GM18526 (cell line): Measurements from ENCODE around the gene SCUBE1.

Experiments
- POLR2A ChIP-seq: IDR thresholded peaks from 3 replicates; pipeline ENCODE4 v1.6.1; 2011; ENCODE audit not compliant: insufficient read length; ENCODE audit errors: extremely low read depth

SCUBE1 gene

GRCh38 chr22:43343262-43343669 is at the start of gene SCUBE1:
Gene SCUBE1, minus strand, starts transcription at chr22:43343372. Its CDS starts 111 bp downstream, at chr22:43343261.
- no peak for TF ChIP-seq POLR2A

DNA sequence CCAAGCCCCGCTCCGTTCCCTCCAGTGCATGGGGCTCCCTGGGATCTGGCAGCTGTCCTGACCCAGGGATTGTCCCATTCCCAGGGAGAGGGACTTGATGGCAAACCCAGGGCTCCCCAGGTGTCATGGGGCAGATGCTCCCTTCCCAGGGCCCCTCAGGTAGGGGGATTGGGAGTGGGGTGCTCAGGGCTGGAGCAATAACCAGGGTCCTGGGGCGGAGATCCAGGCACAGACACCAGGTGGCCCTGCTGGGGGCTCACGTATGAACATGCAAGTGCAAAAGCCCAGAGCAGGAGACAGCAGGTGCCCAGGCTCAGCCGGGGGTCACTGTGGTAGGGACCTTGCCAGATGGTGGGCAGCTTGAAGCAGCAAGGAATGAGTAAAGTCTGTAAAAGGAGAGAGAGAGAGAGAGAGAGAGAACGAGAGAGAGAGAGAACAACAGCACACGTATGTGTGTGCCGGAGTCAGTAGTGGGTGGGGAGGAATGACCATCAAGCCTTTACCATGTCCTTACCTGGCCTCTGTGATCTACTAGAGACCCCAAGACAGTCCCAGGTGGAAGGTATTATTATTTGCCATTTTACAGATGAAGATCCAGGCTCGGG is 49.3 kb upstream of the SCUBE1 start:
- TF ChIP-seq POLR2A: no peak

- TF ChIP-seq POLR2A: no peak
Observed at GRCh38 chr22:43391306-43391705, 48.1 kb upstream of the SCUBE1 start.

- TF ChIP-seq POLR2A: no peak
Observed at GRCh38 chr22:43390872-43391271, 47.7 kb upstream of the SCUBE1 start.

DNA sequence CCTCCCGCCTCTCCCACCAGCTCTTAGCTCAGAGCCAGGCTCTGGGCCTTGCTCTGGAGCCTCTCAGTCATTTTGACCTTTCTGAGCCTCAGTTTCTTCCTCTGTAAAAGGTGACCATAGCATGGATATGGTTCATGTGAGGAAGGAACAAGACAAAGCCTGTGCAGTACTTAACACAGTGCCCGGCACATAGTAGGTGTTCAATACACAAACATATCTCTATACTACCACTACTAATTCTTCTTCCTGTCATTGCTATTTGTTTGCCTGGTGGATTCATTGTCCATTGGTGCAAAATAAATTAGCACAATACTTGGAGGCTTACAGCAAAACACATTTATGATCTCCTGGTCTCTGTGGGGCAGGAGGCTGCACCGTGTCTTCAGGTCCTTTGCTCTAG is 47.0 kb upstream of the SCUBE1 start:
- no peak for TF ChIP-seq POLR2A

DNA sequence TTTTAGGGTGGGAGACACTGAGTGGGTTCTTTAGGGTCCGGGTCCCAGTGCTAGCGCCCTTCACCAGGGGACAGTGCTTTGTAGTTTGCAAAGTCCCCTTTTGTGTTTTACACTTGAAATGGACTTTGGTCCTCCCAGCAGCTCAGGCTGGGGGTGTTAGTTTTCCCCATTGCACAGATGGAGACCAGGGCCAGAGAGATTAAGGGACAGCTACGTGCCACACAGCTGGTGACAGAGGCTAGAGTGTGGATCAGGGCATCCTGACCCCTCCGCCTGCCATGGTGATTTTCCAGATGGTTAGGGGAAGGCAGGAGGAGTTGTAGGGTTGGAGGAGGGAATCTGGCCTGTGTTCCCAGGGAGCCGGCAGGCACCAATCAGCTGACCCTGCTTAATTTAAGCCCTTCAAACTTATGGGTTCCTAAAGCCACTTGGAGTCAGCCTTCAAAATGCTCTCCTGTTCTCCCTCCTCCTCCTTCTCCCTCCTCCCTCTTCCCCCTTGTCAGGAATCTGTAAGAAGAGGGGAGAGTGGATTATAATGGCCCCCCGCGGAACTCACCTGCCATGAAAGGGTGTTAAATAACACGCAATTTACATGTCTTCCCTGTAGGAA is 46.2 kb upstream of the SCUBE1 start:
- no peak for TF ChIP-seq POLR2A

DNA sequence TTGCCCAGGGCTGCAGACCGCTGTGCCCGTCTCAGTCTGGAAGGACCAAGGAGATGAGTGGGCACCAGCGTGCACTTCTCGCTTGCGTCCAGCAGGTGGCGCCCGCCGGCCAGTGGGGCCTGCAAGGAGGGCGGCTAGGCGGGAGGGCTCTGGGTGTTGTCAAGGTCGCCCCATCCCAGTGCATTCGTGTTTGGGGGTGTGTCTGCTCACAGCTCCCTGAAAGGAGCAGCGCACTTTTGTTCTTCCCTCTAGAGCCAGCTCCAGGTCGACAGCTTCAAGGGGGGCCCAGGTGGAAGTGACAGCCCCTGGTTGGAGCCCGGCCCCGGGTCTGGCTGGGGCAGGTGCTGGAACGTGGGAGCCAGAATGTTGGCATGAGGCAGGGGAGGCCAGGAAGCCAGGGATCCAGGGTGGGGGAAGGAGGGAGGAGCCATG is 45.3 kb upstream of the SCUBE1 start:
- no peak for TF ChIP-seq POLR2A

DNA sequence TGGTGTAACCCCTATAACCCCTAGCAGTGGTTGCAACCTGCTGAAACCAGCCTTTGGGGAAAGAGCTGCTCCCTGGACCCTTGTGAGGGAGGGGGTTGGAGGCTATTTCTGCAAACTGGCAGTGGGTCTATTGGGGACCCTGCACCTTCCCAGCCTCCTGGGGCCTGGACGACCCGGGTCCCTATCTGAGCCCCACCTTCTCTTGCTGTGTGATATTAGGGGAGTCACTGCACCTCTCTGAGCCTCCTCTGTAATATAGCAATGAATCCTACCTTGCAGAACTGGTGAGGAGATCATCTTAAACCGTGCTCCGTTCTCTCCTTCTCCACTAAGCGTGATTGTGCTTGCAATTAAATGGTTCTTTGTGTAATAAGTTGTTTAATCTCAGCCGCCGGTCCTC is 44.6 kb upstream of the SCUBE1 start:
- TF ChIP-seq POLR2A: no peak

DNA sequence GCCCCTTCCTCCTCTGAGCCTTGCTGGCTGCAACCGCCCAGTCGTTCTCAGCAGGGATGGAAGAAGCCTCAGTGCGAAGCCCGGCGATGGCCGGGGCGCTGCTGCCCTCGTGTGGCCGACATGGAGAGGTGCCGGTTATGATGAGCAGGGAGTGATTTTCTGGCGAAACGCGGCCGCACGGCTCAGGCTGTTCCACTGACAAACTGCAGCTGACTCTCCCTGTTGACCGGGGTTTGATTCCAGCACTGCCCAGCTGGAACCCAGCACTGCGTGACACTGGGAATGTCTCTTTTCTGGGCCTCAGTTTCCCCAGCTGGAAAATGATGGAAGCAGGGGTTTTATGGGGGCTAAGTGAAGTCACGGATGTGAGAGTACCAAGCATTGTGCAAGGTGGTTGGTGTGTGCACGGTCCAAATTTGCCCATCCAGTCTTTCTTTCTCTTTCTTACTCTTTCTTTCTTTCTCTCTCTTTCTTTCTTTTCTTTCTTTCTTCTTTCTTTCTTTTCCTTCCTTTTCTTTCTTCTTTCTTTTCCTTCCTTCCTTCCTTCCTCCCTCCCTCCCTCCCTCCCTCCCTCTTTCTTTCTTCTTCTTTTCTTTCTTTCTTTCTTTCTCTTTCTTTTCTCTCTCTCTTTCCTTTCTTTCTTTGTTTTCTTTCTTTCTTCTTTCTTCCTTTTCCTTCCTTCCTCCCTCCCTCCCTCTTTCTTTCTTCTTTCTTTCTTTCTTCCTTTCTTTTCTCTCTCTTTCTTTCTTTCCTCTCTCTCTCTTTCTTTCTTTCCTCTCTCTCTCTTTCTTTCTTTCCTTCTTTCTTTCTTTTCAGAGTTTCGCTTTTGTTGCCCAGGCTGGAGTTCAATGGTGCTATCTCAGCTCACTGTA is 42.8 kb upstream of the SCUBE1 start:
- TF ChIP-seq POLR2A: no peak

DNA sequence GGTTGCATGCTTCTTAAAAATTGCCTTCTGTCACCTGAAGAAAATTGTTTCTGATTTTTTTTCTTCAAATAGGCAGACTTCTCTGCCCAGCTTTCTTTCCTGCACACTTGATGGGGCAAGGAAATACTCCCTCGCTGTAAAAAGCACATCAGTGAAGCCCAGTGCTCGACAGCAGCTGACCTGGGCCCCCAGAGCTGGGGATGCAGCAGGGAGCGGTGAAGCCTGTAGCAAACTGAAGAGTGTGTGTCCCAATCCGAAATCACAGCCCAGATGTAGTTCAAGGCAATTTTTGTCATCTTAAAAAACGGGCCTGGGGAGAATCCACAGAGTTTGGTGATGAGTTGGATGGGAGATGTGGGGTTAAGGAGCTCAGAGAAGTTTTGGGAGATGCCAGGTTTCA is 41.7 kb upstream of the SCUBE1 start:
- TF ChIP-seq POLR2A: no peak

GRCh38 chr22:43381693-43382092 is 38.5 kb upstream of the SCUBE1 start:
- TF ChIP-seq POLR2A: no peak

- no peak for TF ChIP-seq POLR2A
Observed at GRCh38 chr22:43377896-43378704, 34.9 kb upstream of the SCUBE1 start.

DNA sequence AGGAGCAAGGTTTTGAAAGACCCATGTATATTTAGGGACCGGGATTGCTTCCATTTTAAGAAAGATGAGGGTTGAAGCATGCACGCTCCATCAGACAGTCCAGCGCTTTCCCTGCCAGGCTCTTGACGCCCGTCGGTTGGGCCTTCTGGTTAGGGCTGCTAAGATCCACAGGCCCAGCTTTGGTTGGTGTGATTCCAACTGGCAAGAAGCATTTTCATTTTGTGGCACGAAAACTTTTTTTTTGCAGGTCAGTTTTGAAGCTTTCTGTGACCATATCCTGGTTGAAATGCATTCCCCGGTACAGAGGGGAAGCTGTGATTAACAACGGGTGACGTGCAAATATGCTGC is 34.4 kb upstream of the SCUBE1 start:
- no peak for TF ChIP-seq POLR2A

GRCh38 chr22:43376765-43377547 is 33.8 kb upstream of the SCUBE1 start:
- no peak for TF ChIP-seq POLR2A
